ENCODE measurements around the gene EHD3.

DNA sequence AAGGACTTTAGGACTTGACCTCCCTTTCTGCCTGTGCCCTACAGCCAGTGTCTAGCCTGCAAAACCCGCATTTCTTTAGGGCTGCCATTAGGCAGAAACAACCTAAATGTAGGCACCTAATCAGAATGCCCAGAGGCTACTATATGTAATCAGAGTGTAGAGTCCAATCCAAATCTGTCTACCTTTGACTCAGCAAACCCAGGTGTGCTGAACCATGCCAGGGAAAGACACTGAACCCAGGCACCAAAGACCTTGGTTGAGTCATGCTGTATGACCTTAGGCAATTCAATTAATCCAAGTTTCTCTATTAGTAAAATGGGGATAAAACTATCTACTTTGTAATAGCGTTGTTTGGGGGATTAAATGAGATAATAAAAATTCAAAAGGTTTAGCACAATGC, 37.3 kb upstream of the EHD3 start:
- TF ChIP-seq, protein P1, sequence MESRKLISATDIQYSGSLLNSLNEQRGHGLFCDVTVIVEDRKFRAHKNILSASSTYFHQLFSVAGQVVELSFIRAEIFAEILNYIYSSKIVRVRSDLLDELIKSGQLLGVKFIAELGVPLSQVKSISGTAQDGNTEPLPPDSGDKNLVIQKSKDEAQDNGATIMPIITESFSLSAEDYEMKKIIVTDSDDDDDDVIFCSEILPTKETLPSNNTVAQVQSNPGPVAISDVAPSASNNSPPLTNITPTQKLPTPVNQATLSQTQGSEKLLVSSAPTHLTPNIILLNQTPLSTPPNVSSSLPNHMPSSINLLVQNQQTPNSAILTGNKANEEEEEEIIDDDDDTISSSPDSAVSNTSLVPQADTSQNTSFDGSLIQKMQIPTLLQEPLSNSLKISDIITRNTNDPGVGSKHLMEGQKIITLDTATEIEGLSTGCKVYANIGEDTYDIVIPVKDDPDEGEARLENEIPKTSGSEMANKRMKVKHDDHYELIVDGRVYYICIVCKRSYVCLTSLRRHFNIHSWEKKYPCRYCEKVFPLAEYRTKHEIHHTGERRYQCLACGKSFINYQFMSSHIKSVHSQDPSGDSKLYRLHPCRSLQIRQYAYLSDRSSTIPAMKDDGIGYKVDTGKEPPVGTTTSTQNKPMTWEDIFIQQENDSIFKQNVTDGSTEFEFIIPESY (IDR thresholded peaks at IDR 0.05): no peak
- TF ChIP-seq GABPA (IDR thresholded peaks at IDR 0.05 in 1 of 2, conservative IDR thresholded peaks at IDR 0.05 in 1 of 2): no peak
- TF ChIP-seq, protein P2, sequence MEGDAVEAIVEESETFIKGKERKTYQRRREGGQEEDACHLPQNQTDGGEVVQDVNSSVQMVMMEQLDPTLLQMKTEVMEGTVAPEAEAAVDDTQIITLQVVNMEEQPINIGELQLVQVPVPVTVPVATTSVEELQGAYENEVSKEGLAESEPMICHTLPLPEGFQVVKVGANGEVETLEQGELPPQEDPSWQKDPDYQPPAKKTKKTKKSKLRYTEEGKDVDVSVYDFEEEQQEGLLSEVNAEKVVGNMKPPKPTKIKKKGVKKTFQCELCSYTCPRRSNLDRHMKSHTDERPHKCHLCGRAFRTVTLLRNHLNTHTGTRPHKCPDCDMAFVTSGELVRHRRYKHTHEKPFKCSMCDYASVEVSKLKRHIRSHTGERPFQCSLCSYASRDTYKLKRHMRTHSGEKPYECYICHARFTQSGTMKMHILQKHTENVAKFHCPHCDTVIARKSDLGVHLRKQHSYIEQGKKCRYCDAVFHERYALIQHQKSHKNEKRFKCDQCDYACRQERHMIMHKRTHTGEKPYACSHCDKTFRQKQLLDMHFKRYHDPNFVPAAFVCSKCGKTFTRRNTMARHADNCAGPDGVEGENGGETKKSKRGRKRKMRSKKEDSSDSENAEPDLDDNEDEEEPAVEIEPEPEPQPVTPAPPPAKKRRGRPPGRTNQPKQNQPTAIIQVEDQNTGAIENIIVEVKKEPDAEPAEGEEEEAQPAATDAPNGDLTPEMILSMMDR (IDR thresholded peaks at IDR 0.05; ENCODE audit: low read depth, low read length, missing input control): no peak
- no peak for TF ChIP-seq SP1 (IDR thresholded peaks at IDR 0.05)
- TF ChIP-seq, protein P3, sequence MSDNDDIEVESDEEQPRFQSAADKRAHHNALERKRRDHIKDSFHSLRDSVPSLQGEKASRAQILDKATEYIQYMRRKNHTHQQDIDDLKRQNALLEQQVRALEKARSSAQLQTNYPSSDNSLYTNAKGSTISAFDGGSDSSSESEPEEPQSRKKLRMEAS (IDR thresholded peaks at IDR 0.05): no peak
- no peak for TF ChIP-seq TAF1 (conservative IDR thresholded peaks at IDR 0.05)
- no peak for TF ChIP-seq RXRA (IDR thresholded peaks at IDR 0.05)
- no peak for TF ChIP-seq HNF4G (IDR thresholded peaks at IDR 0.05)
- TF ChIP-seq, protein P4, sequence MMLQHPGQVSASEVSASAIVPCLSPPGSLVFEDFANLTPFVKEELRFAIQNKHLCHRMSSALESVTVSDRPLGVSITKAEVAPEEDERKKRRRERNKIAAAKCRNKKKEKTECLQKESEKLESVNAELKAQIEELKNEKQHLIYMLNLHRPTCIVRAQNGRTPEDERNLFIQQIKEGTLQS (IDR thresholded peaks at IDR 0.05): no peak
- no peak for TF ChIP-seq FOXA1 (IDR thresholded peaks at IDR 0.05)
- TF ChIP-seq RAD21 (IDR thresholded peaks at IDR 0.05): no peak
